GM12892 (cell line): ENCODE data around the gene CDH18.

ENCODE experiments used
- POLR2A ChIP-seq: IDR thresholded peaks from 2 replicates; pipeline ENCODE4 v1.6.1; 2011; ENCODE audit warnings: low read depth, low read length, control low read depth
- POLR2AphosphoS5 ChIP-seq: IDR thresholded peaks from 2 replicates; pipeline ENCODE4 v1.6.1; 2011; ENCODE audit warnings: low read depth, low read length, control low read depth

DNA sequence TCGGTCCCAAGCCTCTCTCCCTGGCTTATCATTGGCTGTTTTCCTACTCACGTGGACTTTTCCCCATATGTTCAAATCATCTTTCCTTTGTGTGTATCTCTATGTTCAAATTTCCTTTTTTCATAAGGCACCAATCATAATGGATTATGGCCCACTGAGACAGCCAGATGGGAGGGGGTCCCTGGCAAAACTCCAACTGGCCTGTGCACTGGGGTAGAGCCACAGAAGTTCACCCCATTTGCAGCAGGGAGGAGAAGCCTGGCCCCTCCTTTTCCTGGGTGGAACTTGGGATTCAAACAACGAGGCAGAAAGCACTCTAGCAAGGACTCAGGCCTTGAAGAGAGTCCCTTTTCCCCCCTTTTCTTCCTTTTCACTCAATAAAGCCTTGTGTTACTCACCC lies 362.4 kb downstream of the CDH18 start:
- TF ChIP-seq POLR2AphosphoS5 (no peak), POLR2A (no peak)
